HPDE6-E6E7 (cell line): ENCODE results near the gene CCDC187.
A peak's percentile ranks its signal among the peaks of the same experiment; 100 is the strongest.

Experiments used
- DNase-seq: peaks from one replicate; pipeline ENCODE4 v3.0.0; 2011; ENCODE audit warnings: missing footprints; ENCODE audit errors: extremely low spot score

CCDC187 gene

GRCh38 chr9:136339173-136339957 is 35.5 kb upstream of the CCDC187 start:
- peak; percentile 68 for DNase-seq

DNA sequence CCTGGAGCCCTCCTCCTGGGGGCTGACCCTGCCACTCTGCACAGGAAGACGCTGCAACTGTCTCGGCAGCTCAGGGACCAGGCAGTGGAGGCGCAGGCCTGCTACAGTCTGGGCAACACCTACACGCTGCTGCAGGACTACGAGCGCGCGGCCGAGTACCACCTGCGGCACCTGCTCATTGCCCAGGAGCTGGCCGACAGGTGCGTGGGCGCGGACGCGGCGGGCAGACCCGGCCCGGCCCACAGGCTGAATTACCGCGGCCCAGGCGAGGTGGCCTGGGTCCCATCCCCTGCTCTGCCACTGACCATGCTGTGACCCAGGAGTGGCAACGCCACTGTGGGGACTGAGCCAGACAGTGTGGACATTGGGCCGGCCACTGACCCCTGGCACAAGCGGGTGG is 34.6 kb upstream of the CCDC187 start:
- DNase-seq: no peak

DNA sequence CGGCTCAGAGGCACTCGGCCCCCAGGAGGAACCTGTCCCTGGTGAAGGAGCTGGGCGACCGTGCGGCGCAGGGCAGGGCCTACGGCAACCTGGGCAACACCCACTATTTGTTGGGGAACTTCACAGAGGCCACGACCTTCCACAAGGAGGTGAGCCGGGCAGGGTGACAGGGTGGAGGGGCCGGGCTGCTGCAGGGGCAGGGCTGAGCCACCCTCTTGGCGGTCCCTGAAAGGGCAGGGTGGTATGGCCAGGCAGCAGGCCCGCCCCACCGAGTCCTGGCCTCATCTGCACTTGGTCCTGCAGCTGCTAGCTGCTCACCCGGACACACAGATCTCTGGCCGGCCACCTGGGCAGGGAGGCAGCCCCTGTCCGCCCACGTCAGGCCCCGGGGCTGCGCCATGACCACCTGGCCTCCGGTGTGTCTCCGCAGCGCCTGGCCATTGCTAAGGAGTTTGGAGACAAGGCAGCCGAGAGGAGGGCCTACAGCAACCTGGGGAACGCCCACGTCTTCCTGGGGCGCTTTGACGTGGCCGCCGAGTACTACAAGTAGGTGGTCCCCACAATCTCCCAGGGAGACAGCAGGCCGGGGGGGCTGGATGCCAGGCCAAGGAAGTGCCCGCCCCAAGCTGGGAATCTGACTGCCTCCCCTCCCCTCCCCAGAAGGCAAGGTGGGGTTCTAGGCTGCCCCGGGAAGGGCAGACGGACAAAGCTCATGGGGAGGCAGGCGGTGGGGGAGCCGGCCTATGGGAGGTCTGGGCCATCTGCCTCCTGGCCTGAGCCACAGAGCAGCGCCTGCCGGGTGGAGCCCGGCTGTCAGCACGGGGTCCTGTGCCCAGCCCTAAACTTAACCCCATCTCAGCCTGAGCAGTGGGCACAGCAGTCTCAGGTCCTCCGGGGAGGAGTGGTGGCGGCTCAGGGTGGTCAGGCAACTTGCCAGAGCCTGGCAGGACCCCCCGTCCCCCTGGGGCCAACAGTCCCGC is 33.8 kb upstream of the CCDC187 start:
- no peak for DNase-seq

GRCh38 chr9:136336881-136337280 is 33.0 kb upstream of the CCDC187 start:
- no peak for DNase-seq

DNA sequence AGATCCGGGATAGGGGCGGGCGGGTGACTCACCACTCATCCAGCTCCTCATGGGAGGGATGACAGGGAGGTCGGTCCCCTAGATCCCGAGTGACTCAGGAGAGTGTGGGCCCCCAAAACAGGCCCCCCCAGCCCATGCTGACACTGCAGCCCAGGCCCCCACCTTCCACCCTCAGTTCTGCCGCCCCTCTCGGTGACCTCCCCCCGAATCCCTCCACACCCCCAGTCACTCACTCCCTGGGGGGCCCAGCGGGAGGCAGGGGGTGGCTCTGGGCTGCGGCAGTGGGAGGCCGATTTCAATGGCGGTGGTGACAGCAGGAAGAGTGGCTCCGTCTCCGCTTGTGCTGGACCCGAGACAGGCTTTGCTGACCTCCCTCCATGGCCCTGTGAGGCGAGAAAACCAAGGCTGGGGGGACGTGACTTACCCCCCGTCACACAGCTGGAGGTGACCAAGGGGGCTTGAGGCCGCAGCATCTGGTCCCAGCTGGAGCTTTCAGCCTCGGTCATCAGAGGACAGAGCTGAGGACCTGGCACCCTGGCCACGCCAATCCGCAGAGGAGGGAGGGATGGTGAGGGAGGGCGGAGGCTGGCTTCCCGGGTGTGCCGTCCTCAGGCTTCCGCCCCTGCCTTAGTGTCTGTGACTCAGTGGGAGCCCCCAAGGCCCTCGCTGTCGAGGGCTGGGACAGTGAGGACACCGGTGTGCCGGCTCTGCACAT is 32.4 kb upstream of the CCDC187 start:
- DNase-seq: no peak

GRCh38 chr9:136335296-136336155 is 31.6 kb upstream of the CCDC187 start:
- no peak for DNase-seq

- DNase-seq: no peak
These were observed 30.6 kb upstream of the CCDC187 start for GRCh38 chr9:136334541-136334940.

- no peak for DNase-seq
These were observed 29.6 kb upstream of the CCDC187 start for GRCh38 chr9:136333486-136333885.

DNA sequence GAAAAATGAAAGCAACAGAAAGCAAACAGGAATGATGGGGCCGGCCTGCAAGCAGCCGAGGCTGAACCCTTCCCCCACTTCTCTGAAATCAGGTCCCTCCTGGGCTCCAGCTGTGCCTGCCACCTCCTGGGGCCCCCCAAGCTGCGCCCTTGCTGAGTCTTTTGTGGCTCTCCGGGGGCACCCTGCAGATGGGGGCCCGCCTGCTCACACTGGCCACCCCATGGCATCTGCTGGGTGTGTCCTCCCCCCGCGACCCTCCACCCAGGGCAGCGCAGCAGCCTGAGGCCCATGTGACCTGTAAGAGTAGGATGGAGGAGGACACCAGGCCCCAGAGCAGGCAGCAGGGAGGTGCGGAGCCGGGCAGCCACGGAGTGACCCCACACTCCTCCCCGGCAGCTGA is 29.2 kb upstream of the CCDC187 start:
- no peak for DNase-seq

GRCh38 chr9:136332482-136332983 is 28.6 kb upstream of the CCDC187 start:
- no peak for DNase-seq

DNA sequence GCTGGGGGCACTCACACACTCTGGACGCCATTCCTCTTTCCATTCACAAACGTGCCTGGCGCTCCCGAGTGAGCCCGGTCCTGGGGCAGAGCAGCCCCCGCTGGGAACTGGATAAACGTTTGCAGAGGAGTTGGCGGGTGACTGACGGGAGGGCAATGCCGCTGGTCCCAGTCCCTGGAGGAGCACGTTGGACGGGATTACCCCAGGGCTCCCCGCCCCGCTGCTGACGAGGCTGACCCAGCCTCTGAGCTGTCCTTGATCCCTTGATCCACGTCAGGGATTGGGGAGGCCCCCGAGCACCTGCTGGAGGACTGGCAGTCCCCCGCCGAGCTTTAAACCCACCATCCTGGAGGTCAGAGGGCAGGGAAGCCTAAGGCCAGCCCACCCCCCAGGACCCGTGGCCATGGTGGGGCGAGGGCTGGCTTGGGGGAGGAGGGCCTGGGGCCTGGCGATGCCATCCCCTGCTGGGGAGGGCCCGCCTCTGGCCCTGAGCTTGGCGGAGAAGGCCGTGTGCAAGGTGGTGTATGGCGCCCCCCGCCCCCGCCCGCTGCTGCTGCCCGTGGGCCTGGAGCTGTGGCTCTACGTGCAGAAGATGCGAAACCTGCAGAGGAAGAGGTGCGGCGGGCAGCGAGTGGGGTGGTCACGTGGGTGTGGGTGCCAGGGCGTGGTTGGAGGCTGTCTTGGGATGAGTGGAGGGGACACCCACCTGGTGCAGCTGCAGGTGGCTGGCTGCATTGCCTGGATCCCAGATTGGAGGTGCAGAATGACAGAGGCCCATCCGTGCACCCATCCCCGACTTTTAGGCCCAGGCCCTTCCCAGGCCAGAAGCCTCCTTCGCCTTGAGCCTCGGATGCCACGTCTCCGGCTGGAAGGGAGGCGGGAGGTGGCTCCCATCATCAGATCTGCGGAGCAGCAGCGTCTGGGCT is 27.9 kb upstream of the CCDC187 start:
- no peak for DNase-seq

- no peak for DNase-seq
These were observed 27.1 kb upstream of the CCDC187 start for GRCh38 chr9:136331030-136331429.

DNA sequence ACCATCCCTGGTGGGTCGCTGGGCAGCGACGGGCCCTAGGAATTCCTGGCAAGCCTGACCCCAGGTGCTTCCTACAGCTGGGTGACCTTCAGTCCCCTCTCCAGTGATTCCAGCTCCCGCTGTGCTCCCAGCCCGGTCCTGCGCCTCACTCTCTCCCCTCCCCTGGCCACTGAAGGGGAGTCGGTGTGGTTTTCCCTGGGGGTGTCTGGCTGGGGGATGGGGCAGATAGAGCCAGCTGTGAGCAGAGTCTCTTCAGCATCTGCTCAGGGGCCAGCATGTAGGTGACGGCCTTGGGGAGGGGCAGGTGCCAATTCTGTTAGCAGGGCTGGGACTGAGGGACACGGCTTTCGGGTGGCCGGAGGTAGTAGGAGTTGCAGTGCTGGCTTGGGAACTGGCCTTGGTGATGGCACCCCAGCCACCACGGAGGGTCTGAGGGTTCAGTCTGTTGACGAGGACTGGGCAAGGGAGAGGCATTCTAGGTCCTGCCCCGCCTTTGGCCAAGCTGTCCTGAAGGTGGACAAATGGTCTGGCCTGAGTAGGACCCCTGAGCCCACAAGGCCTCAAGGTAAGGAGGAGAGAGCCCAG is 26.6 kb upstream of the CCDC187 start:
- no peak for DNase-seq

DNA sequence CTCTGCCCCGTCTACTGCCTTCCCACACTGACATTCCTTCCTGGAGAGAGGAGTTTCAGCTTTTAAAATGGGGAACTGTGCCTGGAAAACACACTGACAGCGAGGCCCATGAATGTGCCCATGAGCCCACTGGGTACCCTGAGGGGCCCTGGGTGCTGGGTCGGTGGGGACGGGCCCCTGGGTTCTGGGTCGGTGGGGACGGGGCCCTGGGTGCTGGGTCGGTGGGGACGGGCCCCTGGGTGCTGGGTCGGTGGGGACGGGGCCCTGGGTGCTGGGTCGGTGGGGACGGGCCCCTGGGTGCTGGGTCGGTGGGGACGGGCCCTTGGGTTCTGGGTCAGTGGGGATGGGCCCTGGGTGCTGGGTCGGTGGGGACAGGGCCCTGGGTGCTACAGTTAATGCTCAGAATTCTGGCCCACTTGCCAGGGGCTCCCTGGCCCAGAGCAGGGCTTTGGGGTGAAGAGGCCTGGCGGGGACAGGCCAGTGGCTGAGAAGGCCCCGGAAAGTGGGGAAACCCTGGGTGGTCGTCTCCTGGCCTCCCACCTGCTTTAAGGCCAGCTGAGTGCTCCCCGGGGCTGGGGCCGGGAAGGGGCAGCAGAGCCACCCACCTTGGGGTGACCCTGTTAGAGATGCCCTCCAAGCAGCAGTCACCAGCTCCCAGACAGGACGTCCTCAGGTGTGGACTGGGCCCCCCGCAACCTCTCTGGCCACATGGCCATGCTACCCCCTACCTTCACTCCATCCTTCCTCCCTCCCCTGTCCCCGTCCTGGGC is 25.9 kb upstream of the CCDC187 start:
- no peak for DNase-seq

- DNase-seq: no peak
These were observed 25.3 kb upstream of the CCDC187 start for GRCh38 chr9:136329211-136329627.

- no peak for DNase-seq
These were observed 24.7 kb upstream of the CCDC187 start for GRCh38 chr9:136328622-136329041.

GRCh38 chr9:136328011-136328621 is 24.2 kb upstream of the CCDC187 start:
- no peak for DNase-seq

- DNase-seq: no peak
These were observed 23.5 kb upstream of the CCDC187 start, which contains the start of gene GPSM1 for GRCh38 chr9:136327304-136327974. GPSM1 (plus strand) TSS chr9:136327539; CDS start chr9:136327696, 157 bp downstream.
